NCI-H2029 (cell line): ENCODE results near the gene TLR4.
A peak's percentile ranks its signal among the peaks of the same experiment; 100 is the strongest.

Experiments used
- DNase-seq: peaks from one replicate; lab custom pipeline; 2025; lab: John Stamatoyannopoulos, UW

TLR4 gene

DNA sequence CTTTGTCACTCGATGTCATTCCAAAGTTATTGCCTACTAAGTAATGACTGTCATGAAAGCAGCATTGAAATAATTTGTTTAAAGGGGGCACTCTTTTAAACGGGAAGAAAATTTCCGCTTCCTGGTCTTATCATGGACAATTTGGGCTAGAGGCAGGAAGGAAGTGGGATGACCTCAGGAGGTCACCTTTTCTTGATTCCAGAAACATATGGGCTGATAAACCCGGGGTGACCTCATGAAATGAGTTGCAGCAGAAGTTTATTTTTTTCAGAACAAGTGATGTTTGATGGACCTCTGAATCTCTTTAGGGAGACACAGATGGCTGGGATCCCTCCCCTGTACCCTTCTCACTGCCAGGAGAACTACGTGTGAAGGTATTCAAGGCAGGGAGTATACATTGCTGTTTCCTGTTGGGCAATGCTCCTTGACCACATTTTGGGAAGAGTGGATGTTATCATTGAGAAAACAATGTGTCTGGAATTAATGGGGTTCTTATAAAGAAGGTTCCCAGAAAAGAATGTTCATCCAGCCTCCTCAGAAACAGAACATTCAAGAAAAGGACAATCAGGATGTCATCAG, 11.3 kb downstream of the TLR4 start:
- no peak for DNase-seq

DNA sequence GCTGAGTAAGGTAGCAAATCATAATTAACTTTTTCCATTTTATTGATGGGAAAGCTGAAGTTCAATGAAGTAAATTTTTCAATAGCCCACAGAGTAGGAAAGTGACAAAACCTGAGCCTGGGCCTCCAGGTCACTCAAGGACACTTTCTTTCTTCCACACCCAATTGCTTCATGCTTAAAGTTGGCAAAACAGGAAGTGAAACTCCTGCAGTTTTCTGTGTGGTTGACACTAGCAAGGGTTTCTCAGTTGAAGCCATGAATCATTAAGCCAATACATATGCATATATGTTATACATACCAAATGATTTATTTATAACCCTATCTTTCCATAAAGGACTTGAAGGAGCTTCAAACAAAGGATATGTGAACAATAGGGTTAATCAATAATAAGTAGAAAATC, 13.9 kb downstream of the TLR4 start:
- DNase-seq = no peak

DNA sequence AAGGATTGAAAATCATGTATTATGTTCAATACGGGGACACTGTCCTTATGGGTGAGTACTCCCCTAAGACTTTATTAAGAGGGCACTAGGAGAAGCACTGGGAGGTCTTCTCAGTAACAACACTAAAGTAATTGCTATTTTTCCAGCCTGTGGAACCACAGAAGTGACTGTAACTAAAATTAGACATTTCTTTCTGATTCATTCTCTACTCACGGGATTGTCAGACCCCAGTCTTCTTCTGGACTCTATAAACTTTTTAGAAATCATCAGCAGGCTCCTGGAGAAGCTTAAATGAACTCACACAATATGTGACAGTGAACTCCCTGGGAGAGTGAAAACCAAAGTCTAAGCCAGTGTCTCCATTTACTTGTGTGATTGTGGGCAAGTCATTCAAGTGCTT, 14.5 kb downstream of the TLR4 start:
- DNase-seq = no peak

DNA sequence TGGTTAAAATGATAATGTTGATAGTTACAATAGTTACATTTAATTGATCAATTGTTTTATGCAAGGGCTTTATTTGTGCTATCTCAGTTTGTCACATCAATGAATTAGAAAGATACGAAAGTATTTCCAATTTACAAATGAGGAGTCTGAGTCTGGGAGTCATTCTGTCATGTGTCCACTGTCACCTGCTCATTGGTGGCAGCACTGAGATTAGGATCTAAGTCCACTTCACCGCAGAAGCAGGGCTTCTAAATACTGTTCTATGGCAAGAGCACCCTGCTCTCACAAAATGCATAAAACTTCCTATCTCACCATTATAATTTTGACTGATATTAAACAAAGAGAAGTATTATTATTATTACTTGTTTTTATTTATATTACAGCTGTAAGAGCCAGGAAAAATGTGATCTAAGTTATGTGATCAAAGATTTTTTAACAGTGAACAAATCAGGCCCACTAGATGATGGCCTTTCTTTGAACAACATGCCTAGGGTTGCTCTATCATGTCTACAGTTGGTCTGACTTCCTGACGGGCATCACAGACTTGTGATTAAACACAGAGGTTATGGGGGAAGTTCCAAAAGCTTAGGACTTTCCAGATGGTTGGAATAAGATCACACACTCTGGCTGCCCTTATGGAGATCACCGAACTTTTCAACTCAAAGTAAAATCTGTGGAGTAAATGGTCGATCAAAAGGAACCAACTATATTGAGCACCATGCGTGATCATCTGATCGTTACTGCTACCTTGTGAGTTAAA, 15.1 kb downstream of the TLR4 start:
- DNase-seq = no peak

DNA sequence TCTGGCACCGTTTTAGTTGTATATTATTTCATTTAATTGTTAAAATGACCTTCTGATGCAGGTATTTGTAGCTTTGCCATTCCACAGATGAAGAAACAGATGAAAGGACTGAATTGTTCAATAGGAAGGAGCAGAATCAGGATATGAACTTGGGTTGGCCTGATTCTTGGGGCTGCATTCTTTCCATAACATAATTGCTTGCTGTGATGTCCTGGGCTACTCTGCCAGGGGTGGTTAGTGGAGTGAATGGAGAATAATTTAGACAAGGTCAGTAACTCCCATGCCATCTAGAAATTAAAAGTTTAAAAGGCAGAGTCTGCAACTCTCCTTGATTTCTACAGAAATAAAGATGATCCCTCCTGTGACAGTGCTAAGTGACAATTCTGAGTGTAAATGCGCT, 15.9 kb downstream of the TLR4 start:
- DNase-seq = no peak

DNA sequence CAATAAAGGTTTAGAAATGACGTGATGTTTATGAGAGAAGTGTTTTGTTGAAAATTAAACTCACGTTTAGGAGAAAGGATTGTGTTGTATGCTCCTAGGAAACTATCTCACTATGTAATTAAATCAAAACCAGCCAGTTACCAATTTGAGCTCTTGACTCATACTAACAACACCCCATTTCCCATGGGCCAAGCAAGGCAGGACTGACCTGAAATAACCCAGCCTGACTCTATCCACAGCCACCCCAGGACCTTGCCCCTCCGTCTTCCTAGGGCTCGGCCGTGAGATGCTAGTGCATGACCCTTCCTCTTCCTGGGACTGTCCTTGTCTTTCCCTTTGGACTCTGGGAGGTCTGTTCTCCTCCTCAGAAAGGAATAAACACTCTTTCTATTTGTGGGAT, 16.4 kb downstream of the TLR4 start:
- no peak for DNase-seq

DNA sequence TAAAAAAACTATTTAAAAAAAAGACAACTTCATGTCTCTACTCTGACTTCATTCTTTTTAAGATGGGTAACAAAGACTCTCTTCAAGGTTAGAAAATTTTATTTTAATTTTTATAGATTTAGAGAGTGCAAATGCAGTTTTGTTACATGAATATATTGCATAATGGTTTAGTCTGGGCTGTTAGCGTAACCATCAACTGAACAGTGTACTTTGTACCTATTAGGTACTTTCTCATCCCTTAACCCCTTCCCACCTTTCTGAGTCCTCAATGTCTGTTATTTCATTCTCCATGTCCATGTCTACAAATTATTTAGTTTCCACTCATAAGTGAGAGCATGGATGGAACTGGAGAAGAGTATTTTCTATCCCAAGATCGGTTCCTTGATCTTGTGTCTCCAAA, 16.8 kb downstream of the TLR4 start:
- DNase-seq = no peak

DNA sequence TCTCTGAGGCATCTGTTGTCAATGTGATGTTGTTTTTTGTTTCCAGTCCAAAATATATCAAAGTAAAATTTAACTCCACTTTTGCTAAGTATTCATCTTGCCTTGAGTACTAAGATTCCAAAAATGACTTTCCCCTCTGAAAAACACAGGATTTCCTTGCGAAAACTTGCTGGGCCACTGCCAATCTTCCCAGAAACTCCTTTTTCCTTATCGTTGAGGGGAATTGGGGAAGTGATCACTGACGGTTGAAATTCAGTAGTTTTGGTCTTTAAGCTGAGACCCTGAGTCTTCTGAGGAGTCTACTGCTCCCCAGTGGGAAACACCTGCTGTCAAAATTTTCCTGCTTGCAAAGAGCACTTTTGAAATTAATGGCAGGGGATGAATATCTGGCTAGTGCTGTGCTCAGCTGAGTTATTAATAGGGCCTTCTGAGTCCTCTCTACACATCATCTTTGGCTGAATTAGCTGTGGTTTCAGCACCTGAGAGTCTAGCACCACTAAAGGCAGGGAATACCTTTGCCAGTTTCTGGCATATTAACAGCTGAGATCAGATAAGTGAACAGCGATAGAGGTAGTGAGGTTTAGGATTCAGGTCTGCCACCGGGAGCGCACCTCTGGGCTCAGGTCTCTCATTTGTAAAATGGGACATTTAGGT, 18.0 kb downstream of the TLR4 start:
- no peak for DNase-seq

DNA sequence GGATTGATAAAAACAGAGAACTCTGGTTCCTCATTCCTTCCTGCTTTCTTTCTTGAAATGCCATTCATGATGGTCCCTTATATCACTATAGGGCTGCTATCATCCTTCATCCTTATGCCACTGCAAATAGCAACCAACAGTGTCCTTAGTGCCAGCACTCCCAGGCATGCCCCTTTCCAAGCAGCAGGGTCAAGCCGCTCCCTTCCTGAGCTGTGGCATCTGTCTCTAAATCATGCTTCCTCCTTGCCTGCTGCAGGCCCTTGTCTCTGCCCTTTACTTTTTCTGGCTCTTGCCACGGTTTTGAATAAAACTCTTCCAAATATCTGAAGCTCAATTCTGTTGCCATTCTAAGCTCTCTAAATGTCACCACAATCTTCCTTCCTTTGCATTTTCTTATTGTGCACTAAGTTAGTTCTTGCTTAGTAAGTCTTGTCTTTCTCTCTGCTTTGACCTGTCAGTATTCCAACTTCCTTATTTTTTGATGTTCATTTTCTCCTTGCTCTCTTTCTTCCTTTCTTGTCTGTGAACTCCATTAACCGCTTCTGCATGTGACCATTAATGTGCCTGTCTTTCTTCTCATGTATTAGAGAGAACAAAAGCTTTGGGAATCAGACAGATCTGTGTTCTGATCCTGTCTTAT, 19.9 kb downstream of the TLR4 start:
- DNase-seq = no peak

DNA sequence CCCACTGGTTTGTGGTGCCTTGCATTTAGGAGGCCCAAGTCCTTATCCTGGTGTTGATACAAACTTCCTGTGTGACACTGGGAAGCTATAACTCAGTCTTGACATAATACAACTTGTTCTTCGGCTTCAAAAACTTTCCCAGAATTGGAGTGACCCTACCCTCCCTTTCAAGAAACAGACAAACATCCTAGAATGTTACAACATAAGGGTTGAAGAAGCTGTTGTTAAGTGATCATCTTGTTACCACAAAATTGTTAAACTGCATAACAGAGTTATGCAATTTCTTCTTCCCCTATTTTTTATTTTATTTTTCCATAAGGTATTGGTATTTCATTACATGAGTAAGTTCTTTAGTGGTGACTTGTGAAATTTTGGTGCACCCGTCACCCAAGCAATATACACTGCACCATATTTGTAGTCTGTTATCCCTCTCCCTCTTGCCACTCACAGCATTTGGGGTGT, 21.3 kb downstream of the TLR4 start:
- no peak for DNase-seq

DNA sequence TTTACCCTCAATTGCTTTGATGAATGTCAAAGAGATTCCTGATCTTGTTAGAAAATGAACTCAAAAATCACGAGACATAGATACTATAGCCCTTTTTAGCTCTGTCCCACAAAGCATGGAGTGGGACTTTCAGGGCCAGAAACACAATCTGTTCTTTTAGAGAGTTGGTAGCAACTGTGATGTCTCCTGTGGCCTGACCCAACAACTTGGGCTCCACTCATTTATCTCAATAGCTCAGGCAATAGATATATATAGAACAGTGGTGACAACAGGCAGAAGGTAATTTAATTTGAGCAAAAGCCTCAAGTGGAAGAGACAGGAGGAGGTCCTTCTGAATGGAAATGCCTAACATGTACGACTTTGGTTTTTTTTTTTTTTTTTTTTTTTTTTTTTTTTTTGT, 25.2 kb downstream of the TLR4 start:
- no peak for DNase-seq

DNA sequence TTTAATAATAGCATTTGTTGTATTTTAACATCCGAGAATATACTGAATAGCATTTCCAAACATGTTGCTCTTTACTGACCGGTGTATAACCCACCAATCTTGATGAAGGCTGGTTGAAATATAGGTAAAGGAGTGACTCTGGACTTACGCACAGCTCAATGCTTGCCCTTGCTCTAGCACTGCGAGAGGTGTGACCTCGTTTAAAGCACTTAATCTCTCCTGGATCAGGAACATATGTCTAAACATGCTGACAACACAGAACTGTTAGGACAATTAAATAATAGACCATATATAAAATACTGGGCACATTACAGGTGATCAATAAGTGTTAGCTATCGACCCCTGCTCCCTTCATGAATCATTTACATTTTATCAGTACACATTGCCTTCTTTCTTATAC, 28.3 kb downstream of the TLR4 start:
- DNase-seq = no peak

DNA sequence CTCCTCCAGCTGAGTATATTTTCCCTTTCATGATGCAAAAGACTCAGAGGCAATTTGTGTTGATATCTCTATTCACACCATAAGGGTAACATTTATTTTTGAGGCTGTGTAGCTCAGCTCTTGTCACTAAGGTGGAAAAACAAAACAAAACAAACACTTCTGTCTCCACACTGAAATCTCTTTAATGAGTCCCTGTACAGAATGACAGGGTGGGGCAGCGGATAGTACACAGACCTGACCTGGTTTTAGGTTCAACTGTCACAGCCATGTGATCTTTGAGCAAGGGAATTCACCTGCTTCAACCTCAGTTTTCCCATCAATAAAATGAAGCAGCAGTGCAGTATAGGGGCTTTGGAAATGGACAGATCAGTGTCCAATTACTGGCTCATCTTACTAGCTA, 29.3 kb downstream of the TLR4 start:
- peak; percentile 55 for DNase-seq

DNA sequence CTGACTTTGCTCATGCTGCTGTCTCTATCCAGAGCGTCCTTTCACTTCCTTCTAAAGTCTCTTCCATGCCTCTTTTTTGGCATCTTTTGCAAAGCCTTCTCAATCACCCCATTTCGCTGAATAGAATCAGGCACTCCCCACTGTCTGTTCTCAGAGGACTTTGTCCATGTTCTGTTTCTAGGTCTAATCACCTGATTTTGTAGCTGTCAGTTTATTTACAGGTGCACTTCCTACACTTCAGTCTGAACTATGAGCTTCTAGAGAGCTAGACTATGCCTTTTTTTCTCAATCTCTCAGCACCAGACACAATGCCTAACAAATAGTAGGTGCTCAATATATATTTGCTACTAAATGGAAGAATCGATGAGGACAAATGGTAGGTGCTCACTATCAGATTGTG, 29.9 kb downstream of the TLR4 start:
- DNase-seq = no peak

DNA sequence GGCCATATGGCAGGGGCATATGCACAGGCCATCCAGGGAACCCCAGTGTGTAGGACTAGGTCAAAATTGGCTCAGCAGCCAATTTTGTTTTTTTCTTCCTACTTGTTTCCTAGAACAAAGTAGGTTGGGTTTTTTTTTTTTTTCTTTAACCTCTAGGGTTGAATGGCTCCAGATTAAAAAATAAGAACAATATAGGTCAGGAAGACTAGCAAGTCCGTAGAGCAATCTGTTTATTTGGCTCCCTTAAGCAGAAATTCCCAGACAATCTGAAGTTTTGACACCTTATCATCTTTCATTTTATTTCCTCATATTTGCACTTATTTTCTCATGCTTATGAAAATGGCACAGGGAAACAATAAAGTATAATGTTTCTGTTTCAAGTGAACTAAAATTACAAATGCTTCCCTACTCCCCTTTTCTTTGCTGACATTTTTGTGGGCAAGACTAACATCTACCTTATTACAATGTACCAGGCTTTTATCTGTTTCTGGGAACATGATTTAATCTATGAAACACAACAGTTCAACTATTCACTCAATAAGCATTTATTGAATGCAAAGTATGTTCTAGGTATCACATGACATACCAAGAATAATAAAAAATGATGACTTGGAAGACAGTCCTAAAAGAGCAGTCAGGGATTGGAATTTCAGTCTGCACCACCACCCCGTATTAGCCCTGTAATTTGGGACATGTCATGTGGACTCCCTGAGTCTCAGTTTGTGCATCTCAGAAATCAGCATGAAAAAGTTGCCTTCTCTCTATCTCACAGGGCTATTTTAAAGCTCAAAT, 30.5 kb downstream of the TLR4 start:
- DNase-seq = no peak

DNA sequence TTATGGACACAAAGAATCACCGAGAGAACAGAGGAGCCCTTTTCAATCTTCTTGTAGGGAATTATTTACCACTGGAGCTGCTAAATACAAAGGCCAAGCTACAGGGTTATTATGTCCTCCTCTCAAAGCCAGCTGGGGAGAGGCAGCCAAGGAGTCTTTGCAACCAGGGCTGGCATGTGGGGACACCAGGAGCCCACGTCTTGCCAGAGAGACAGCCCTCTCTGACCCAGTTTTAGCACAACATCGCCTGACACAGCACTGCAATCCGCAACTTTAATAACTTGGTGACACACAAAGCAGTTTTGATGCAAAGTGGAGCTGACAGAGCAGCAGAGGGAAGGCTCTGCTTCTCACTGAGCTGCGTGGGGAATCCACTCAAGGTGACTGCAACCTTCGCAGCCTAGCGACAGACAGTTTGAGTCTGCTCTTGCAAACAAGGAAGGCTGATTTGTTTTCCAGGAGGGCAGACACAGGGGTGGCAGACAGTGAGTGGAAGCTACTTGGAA, 33.6 kb downstream of the TLR4 start:
- DNase-seq = no peak

DNA sequence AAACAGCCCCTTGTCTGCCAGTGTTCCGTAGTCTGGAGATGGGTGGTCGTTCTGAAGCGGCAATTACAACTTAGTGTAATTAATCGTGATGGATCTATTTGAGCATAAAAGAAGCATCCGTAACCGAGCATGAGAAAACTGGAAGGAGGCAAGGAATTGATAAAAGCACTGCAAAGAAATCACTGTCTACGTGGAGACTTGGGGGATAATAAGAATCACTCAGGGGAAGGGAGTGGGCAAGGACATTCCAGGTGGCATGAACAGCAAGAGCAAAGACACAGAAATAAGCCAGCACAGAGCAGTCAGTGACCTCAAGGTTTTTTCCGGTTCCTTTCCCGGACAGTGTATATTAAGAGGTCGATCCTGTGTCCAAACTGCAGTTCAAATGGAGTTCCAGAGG, 35.0 kb downstream of the TLR4 start:
- DNase-seq = no peak

DNA sequence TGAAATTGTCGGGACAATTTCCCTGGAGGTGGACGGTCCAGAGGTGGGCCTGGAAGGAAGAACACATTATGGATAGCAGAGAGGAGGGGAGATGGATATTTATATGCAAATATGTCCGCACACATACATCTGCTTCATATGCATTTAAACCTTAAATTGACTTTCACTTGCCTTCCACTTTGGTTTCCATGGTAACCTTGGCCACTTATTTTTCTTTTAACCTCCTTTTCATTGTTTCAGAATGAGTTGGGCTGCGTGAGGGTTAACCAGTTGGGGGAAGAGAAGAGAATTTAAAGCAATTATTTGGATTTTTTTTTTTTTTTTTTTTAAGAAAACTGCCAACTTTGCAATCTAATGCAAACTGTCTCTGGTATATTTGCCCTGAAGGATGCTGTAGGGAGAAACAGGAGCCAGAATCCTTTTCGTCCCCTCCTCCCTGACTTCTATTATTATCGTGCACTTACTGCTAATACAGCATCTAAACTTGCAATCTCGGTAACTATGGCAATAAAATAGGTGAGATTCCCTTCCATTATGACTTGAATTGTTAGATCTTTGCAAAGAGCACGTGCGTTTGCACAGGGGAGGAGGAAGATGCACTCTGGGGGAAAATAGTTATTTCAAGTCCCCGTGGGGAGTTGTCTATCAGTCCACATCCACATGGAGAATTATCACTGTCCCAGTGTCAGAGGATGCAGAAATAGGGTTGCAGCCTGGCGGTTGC, 35.6 kb downstream of the TLR4 start:
- DNase-seq = no peak

DNA sequence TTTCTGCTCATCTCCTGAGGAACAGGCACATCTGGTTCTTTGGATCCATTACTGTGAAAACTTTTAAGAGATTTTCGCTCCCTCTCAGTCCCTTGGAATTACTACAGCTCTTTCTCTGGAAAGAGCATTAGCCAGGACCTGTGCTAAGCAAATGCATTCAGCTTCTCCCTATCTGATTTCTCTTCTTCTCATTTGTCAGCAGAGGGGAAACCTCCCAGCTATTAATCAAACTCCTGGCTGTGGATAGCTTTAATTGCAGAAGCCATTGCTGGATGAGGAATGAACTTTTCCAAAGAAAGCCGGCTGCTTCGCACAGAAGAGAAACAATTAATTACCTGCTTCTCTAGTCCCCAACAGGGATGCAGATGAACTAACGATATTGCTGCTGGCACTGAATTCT, 37.9 kb downstream of the TLR4 start:
- DNase-seq = no peak

DNA sequence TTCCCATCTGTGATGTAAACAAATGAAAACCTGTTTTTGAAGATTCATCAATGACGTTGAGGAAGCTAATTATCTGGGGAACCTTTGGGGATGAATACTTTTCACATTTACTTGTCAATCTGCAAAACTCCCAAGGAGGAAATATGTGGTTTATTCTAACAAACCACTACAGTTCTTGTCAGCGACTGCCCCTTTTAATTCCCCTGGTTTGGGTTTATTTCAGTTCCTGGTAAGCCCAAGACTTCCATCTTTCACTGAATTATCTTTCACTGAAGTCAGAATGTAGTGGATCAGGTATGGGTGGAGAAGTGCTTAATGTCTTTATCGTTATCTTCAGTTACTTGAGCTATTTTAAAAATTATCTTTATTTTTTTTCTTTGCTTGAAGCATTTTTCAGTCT, 40.2 kb downstream of the TLR4 start:
- no peak for DNase-seq

DNA sequence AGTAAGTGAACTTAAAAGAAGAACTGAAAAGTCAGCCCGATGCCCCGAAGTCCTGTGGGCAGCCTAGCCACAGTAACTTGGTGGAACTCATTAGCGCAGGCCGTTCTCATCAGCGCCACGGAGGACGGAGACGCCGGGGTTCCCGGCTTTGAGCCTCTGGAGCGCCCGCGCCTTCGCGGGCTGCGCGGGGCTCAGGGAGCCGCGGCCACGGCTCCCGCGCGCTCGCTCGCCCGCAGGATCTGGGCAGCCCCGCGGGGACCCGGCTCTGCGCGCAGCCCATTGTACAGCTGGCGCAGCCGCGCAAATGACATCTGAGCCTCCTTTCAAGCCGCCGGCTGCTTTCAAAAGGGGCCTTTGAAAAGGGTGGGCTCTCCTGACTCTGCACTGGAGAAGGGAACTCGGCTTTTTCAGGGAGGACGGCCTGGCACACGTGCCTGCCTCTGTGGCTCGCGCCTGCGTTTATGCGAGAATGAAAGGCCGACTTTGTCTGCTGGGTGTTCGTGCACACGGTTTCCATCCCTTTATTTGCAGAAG, 40.7 kb downstream of the TLR4 start:
- DNase-seq = no peak
